ENCODE measurements around the gene CALML6. TPM values are rescaled to one million over a fixed set of nuclear protein-coding genes. Genes with fewer than 3 reads are reported as not detected.

Gene CALML6
- polyA plus RNA-seq, 2 of the 4 experiments (the other 2 are of a cell fraction), result 0.49 TPM

GRCh38 chr1:1914101-1914970 is 724 bp upstream of the CALML6 start:
- TF ChIP-seq CBX2 (IDR thresholded peaks at IDR 0.05; ENCODE audit: borderline replicate concordance, low read depth) (no peak), BCL3 (IDR thresholded peaks at IDR 0.05) (no peak), ESRRA (IDR thresholded peaks at IDR 0.05; ENCODE audit: borderline replicate concordance, low read length) (no peak), NR3C1 (IDR thresholded peaks at IDR 0.05) (no peak), HES2 (IDR thresholded peaks at IDR 0.05) (no peak), NPAS2 (CRISPR knock-in tag; IDR thresholded peaks at IDR 0.05; ENCODE audit: borderline replicate concordance) (no peak), JUN (IDR thresholded peaks at IDR 0.05) (no peak), TFCP2L1 (CRISPR knock-in tag; IDR thresholded peaks at IDR 0.05) (no peak), CHD4 (IDR thresholded peaks at IDR 0.05; ENCODE audit: borderline replicate concordance) (no peak), ZFP36 (IDR thresholded peaks at IDR 0.05; ENCODE audit: borderline replicate concordance, partially characterized antibody) (no peak), CHD2 (IDR thresholded peaks at IDR 0.05; ENCODE audit: low read length, partially characterized antibody) (no peak), ZNF302 (CRISPR knock-in tag; IDR thresholded peaks at IDR 0.05) (no peak), RCOR1 (IDR thresholded peaks at IDR 0.05; ENCODE audit: low read depth, low read length) (no peak), FOSL2 (IDR thresholded peaks at IDR 0.05) (no peak), FOSL2 (CRISPR knock-in tag; IDR thresholded peaks at IDR 0.05) (no peak)
- no peak overlapping the region for H3K4me3 ChIP-seq
- WGBS (ENCODE audit: missing lambda C conversion rate), result 85% methylated on average over 8 of the region's 20 CpGs
- POLR2A ChIA-PET, result no interaction called here
- CTCF ChIA-PET, result interaction anchor here (0.7 to 2.6 kb wide), 2 partner anchors 8 to 130 kb away, joined by 3 to 7 read pairs; no protein-coding TSS in a partner anchor
- DNase-seq (ENCODE audit: low read depth in 1 of 2, low spot score in 1 of 2), result no peak
- H3K4me2 ChIP-seq, result no peak overlapping the region
- H3K9me3 ChIP-seq, result no peaks in the 10 kb centered on the region
- peaks cover 9% of the 10 kb centered on the region; the same call in 2 of the 3 replicates for H3K4me1 ChIP-seq
- ATAC-seq, result no peak
- H3K27ac ChIP-seq, result no peak overlapping the region
- FAIRE-seq, result no peak

- no peak for TF ChIP-seq RCOR1 (IDR thresholded peaks at IDR 0.05; ENCODE audit: low read depth, low read length)
- no peak for TF ChIP-seq RNF2 (IDR thresholded peaks at IDR 0.05; ENCODE audit: borderline replicate concordance, low read depth)
- no peak for TF ChIP-seq ZNF302 (CRISPR knock-in tag; IDR thresholded peaks at IDR 0.05)
- TF ChIP-seq POLR2A (IDR thresholded peaks at IDR 0.05; ENCODE audit: low read length), result no peak
- no peak for TF ChIP-seq FOSB (CRISPR knock-in tag; IDR thresholded peaks at IDR 0.05)
- no peak for TF ChIP-seq KDM1A (IDR thresholded peaks at IDR 0.05; ENCODE audit: low read depth)
- no peak for TF ChIP-seq EP300 (IDR thresholded peaks at IDR 0.05)
- no peak for TF ChIP-seq SMC3 (IDR thresholded peaks at IDR 0.05)
- no peak for TF ChIP-seq RAD21 (conservative IDR thresholded peaks at IDR 0.05 in 1 of 2, IDR thresholded peaks at IDR 0.05 in 1 of 2)
- no peak for TF ChIP-seq CBX2 (IDR thresholded peaks at IDR 0.05; ENCODE audit: borderline replicate concordance, low read depth)
- TF ChIP-seq ATOH8 (CRISPR knock-in tag; IDR thresholded peaks at IDR 0.05; ENCODE audit: low read depth), result no peak
- no peak for TF ChIP-seq ZC3H11A (IDR thresholded peaks at IDR 0.05)
- TF ChIP-seq JUNB (IDR thresholded peaks at IDR 0.05), result no peak
- TF ChIP-seq MAFK (IDR thresholded peaks at IDR 0.05; ENCODE audit: partially characterized antibody), result no peak
- TF ChIP-seq MAZ (IDR thresholded peaks at IDR 0.05; ENCODE audit: borderline replicate concordance, low read depth, low read length), result no peak
- DNase-seq (ENCODE audit: low read depth in 1 of 2, low spot score in 1 of 2) (no peak), ATAC-seq (no peak), FAIRE-seq (no peak)
- ChIA-PET CTCF (interaction anchor here (1.0 to 2.6 kb wide), 4 partner anchors 10 to 259 kb away, joined by 3 to 7 read pairs (median 5); no protein-coding TSS in a partner anchor), POLR2A (no interaction called here)
- no peak overlapping the region for H3K27ac ChIP-seq
- no peaks in the 10 kb centered on the region for H3K9me3 ChIP-seq
- H3K4me2 ChIP-seq, result no peak overlapping the region
- H3K4me1 ChIP-seq, result peaks cover 10% of the 10 kb centered on the region
- H3K4me3 ChIP-seq, result no peak overlapping the region
- 86% methylated on average over 18 of the region's 23 CpGs for WGBS (ENCODE audit: missing lambda C conversion rate)
These were observed 1.1 kb downstream of the CALML6 start for GRCh38 chr1:1915911-1916840.
